SK-N-DZ (cell line): Measurements from ENCODE around the gene RSRC2.

Experiments
- small RNA-seq, 2 experiments: library from RNA; depleted of rRNA; stranded (forward); fragments of <200 nt; gene quantifications; one replicate each; pipeline ENCODE3, GENCODE V24; 2014

RSRC2 gene

Small RNA genes within 50 kb of the gene (small RNA-seq; reads per million reads assigned to genes)
- gene AC026333.1 (0 reads per million in 2 experiments), gene RF00411 (0.08 to 0.49 reads per million in 2 experiments)
